ENCODE results near the gene LRRN3.

LRRN3 gene

DNA sequence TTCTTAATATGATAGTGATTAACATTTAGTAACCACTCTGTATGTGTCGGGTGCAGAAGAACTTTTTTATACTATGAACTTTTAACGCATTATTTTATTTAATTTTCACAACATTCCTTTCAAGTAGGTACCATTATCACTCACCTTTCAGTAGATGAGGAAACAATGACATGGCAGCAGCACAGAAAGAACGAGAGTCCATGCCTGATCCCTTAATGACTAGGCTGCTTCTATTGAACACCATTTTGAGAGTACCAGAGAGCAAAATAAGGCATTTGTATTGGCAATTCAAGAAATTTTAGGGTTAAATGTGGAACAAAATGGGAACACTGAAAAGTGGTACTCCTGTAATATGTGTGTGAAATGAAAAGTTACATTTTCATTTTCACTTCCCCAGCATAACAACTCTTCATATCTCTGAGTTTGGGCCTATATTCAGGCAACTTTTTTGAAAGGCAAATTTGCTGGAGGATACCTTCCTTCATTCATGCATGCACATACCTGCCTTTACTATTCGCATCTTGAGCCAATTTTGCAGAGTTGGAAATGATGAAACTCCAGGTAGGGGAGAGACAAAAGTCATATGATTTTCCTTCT is 12.8 kb downstream of the LRRN3 start:
- Mint-ChIP-seq H3K9me3 (no peaks in the 10 kb centered on the region), H3K27me3 (no peaks in the 10 kb centered on the region), H3K4me1 (ENCODE audit: low read depth) (peaks cover 15% of the 10 kb centered on the region), H3K4me3 (no peak overlapping the region), H3K36me3 (ENCODE audit: low read depth) (no peaks in the 10 kb centered on the region), H3K27ac (no peak overlapping the region)
- intact Hi-C loops (cut with micrococcal nuclease) = no loop called here

DNA sequence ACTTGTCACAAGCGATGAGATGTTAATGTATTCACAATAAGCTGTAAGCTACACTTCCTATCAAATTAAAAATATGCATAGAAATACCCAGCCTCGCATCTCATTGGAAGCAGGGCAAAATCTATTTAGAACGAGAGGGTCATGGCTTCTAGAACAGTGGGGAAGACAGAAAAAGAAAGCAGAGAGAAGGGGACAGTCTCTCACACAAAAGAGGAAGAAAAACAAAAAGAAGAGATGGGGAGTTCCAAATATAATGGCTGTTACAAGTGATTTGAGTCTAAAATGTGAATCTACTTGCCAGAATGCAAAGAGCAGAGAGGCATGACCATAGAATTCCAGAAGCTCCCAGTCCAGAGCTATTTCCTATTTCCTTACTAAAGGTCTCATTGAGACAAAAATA is 13.8 kb downstream of the LRRN3 start:
- Mint-ChIP-seq H3K4me1 (ENCODE audit: low read depth) (peaks cover 15% of the 10 kb centered on the region), H3K27ac (no peak overlapping the region)
- intact Hi-C loops (cut with micrococcal nuclease) = no loop called here

DNA sequence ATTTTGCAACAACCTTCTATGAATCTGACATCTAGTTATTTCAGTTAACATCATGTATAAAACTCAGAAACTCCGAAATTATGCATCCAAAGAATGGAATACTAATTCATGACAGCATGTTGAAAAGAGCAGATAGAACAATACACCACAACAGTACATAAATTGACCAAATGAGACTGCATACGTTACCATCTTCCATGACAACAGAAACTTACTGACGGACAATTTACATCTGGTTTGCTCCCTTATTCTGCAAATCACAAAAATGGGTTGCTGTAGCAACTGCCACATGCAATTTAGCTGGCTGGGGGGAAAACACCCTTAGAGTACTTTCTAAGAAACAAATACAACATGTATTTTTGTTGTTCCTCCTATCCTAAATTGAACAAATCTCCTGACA is 14.3 kb downstream of the LRRN3 start:
- Mint-ChIP-seq H3K27me3 (no peaks in the 10 kb centered on the region), H3K9me3 (no peaks in the 10 kb centered on the region), H3K4me3 (no peak overlapping the region), H3K36me3 (ENCODE audit: low read depth) (no peaks in the 10 kb centered on the region), H3K27ac (no peak overlapping the region), H3K4me1 (ENCODE audit: low read depth) (peaks cover 15% of the 10 kb centered on the region)
- intact Hi-C loops (cut with micrococcal nuclease) = no loop called here

More for the DNA sequence above, 13.8 kb downstream of the LRRN3 start:
- Mint-ChIP-seq H3K36me3 (ENCODE audit: low read depth) (no peaks in the 10 kb centered on the region), H3K4me3 (no peak overlapping the region), H3K9me3 (no peaks in the 10 kb centered on the region), H3K27me3 (no peaks in the 10 kb centered on the region)

DNA sequence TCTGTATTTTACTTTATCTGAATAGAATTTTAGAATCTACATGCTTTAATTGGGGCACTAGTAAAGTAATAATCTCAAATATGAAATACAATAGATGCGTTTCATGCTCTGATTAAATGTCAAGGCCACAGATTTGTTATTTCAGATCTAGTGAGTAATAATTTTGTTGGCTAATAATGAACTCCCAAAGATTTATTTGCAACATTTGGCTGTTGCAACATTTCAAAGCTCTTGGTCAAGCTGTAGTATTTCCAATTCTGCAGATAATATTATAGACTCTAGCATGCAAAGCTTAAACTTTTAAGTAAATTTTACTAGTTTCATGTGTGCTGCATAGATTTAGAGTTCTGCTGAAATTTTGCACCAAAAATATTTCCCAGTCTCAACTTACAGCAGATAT is 16.7 kb downstream of the LRRN3 start:
- Mint-ChIP-seq H3K4me1 (ENCODE audit: low read depth) (peaks cover 15% of the 10 kb centered on the region), H3K4me3 (no peak overlapping the region), H3K36me3 (ENCODE audit: low read depth) (no peaks in the 10 kb centered on the region), H3K9me3 (no peaks in the 10 kb centered on the region), H3K27ac (no peak overlapping the region), H3K27me3 (no peaks in the 10 kb centered on the region)
- intact Hi-C loops (cut with micrococcal nuclease) = no loop called here

DNA sequence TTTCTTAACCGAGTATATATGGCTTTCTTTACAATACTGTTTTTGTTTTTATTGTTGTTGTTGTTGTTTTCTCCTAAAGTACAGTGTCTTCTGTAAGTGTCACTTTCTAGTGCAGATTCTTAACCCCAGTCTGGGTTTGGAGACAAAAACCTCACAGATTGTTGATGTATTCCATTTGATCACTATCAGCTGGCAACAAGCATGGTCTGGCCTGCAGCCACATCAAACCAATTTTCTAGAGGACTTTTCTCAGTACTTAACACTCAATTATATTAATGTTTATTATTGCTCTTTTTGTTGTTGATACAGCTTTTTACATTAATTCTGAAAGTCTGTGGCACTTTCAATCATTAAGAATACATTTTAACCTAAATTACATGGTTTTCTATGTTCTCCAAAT is 17.1 kb downstream of the LRRN3 start:
- Mint-ChIP-seq H3K4me1 (ENCODE audit: low read depth) (peaks cover 15% of the 10 kb centered on the region), H3K27me3 (no peaks in the 10 kb centered on the region), H3K36me3 (ENCODE audit: low read depth) (no peaks in the 10 kb centered on the region), H3K9me3 (no peaks in the 10 kb centered on the region), H3K4me3 (no peak overlapping the region), H3K27ac (no peak overlapping the region)
- intact Hi-C loops (cut with micrococcal nuclease) = no loop called here

DNA sequence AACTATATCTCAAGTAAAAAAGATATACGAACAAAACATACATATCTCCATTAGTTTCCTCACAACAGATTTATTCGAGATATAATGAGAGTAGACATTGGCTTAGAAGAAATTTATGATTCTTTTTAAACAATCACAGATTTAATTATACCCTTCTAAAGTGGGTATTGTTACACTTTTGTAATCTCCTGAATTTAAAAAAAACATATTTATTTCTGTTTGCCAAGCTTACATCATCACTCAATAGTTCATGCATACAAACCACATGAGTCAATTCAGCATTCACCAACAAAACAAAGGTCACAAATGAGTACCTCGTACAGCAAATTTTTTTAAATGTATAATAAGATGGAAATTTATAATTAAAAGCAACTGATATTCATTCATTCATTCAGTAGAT is 17.6 kb downstream of the LRRN3 start:
- Mint-ChIP-seq H3K4me1 (ENCODE audit: low read depth) (peaks cover 15% of the 10 kb centered on the region), H3K4me3 (no peak overlapping the region), H3K9me3 (no peaks in the 10 kb centered on the region), H3K27ac (no peak overlapping the region), H3K27me3 (no peaks in the 10 kb centered on the region), H3K36me3 (ENCODE audit: low read depth) (no peaks in the 10 kb centered on the region)
- intact Hi-C loops (cut with micrococcal nuclease) = no loop called here

DNA sequence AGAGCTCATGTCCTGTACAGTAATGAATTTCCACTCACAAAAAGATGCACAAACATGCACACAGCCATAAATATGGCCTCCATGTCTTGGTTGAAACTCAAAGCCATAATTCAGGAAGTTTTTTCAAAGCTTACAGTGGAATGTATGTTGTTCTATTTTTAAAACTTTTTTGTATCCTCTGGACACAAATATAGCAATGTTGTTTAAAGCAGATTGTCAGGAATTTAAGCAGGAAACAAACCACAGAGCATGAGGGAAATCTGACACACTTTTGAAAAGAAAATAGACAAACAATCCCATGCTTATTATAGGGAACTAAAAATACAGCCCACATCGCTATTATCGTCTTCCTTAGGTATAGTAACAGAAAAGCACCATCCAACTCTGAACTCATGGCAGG is 21.5 kb downstream of the LRRN3 start:
- H3K4me1 Mint-ChIP-seq (ENCODE audit: low read depth) = no peaks in the 10 kb centered on the region
- no peak overlapping the region for H3K27ac Mint-ChIP-seq
- intact Hi-C loops (cut with micrococcal nuclease) = no loop called here
- H3K36me3 Mint-ChIP-seq (ENCODE audit: low read depth) = no peaks in the 10 kb centered on the region
- H3K27me3 Mint-ChIP-seq = no peaks in the 10 kb centered on the region
- H3K4me3 Mint-ChIP-seq = no peak overlapping the region
- no peaks in the 10 kb centered on the region for H3K9me3 Mint-ChIP-seq

DNA sequence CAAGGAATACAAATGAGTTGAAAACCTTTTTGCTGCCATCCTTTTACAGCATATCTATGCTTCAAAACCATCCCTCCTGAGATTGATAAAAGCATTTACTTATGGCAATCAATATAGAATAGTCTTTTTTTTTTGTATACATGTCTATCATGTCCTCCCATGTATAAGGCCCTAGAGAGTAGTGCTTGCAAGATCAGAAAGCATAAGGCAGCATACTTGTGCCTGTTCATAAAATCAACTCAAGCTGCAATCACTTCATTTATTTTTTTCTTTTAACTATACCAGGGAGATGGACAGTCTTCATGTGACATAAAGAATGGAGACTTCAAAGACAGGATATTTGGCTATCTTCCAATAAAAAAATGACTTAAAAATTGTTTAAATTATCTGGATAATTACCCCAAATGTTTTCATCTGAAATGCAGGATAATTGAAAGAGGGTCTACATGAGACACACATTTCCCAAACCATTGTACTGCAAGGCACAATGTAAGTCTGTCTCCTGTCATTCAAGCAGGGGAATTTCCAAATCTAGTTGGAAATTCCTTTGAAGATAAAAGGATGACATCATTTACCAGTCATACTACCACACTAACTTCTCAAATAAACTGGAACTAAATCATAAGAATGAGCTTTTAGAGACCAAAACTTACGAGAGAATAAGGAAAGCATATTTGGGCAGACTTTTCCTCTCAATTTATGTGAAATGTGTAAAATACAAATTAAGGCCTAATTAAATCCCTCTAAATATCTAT is 22.5 kb downstream of the LRRN3 start:
- Mint-ChIP-seq H3K9me3 (no peaks in the 10 kb centered on the region), H3K27ac (peak overlapping the region; percentile 51), H3K4me1 (ENCODE audit: low read depth) (no peaks in the 10 kb centered on the region), H3K36me3 (ENCODE audit: low read depth) (no peaks in the 10 kb centered on the region), H3K4me3 (no peak overlapping the region), H3K27me3 (no peaks in the 10 kb centered on the region)
- intact Hi-C loops (cut with micrococcal nuclease) = no loop called here

DNA sequence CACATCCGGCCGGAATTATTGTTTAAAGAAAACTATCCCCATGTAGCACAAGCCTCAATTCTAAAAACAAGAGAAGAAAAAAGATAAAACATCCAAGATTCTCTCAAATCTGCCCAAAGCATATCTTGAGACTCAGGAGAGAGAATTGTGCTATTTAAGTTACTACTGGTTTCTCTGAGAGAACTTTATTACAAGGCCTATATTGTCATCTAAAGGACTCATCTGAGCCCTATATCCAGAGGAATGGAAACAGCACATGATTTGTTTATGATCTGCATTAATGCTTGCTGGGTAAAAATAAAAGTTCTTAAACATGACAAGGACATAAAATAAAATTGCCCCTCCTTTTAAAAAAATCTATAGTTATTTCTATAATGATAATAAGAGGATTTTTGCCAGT is 25.0 kb downstream of the LRRN3 start:
- Mint-ChIP-seq H3K4me1 (ENCODE audit: low read depth) (no peaks in the 10 kb centered on the region), H3K27ac (no peak overlapping the region), H3K27me3 (no peaks in the 10 kb centered on the region), H3K9me3 (no peaks in the 10 kb centered on the region), H3K4me3 (no peak overlapping the region), H3K36me3 (ENCODE audit: low read depth) (no peaks in the 10 kb centered on the region)
- intact Hi-C loops (cut with micrococcal nuclease) = no loop called here

DNA sequence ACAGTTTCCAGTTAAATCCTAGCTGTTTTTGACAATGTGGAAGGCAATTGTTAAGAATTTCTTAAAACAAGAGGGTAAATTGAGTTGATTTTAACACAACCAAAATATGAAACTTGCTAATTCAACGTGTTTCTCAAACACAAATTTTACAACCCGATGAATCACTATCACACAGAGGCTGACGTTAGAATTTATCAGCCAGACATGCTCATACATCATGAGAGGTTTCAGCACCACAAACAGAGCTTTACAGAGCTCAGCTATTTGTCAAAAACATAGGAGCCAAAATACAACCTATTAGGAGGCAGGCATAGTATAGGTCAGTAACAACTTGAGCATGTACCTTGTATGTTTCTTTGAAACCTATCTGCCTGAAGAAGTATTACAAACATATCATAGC is 36.1 kb downstream of the LRRN3 start:
- H3K4me1 Mint-ChIP-seq (ENCODE audit: low read depth) = no peaks in the 10 kb centered on the region
- no peak overlapping the region for H3K4me3 Mint-ChIP-seq
- H3K36me3 Mint-ChIP-seq (ENCODE audit: low read depth) = no peaks in the 10 kb centered on the region
- H3K27ac Mint-ChIP-seq = no peak overlapping the region
- intact Hi-C loops (cut with micrococcal nuclease) = no loop called here
- H3K9me3 Mint-ChIP-seq = no peaks in the 10 kb centered on the region
- H3K27me3 Mint-ChIP-seq = no peaks in the 10 kb centered on the region

DNA sequence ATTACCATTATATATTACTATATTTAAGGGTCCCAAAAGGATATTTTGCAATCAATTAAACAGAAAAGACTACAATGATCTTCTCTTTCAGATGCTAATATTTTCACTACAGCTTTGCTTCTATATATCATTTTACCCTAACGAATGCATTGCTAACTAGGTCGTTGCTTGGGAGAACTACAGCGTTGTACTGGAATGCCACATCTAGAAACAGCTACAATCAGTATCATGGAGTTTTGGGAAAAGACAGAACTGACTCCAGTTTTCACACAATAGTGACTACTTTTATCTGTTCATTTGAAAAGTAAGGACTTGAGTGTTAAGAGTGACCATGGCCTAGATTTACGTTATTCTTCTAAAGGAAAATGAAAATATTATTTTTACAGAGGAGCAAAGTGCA is 38.5 kb downstream of the LRRN3 start:
- Mint-ChIP-seq H3K27ac (no peak overlapping the region), H3K27me3 (no peaks in the 10 kb centered on the region), H3K4me3 (no peak overlapping the region), H3K36me3 (ENCODE audit: low read depth) (no peaks in the 10 kb centered on the region), H3K4me1 (ENCODE audit: low read depth) (no peaks in the 10 kb centered on the region), H3K9me3 (no peaks in the 10 kb centered on the region)
- intact Hi-C loops (cut with micrococcal nuclease) = no loop called here

DNA sequence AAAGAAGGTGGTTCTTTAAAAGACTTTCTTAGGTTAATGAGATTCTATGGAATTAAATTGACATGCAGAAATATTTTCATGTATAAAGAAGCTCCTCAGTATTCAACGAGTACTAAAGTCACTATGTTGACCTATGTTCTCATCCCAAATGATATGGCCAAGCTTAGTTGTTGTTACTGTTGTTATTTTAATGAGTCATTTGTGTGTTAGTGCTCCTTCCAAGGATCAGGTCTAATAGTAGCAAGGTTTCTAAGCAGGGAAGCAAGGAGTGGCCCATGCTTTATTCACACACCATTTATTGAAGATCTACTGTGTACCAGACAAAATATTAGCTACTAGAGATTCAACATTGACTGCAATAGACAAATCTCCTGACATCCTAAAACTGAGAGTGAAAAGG is 41.9 kb downstream of the LRRN3 start:
- H3K36me3 Mint-ChIP-seq (ENCODE audit: low read depth) = no peaks in the 10 kb centered on the region
- intact Hi-C loops (cut with micrococcal nuclease) = no loop called here
- no peak overlapping the region for H3K4me3 Mint-ChIP-seq
- no peak overlapping the region for H3K27ac Mint-ChIP-seq
- H3K27me3 Mint-ChIP-seq = no peaks in the 10 kb centered on the region
- H3K4me1 Mint-ChIP-seq (ENCODE audit: low read depth) = peaks cover 4% of the 10 kb centered on the region
- H3K9me3 Mint-ChIP-seq = no peaks in the 10 kb centered on the region

DNA sequence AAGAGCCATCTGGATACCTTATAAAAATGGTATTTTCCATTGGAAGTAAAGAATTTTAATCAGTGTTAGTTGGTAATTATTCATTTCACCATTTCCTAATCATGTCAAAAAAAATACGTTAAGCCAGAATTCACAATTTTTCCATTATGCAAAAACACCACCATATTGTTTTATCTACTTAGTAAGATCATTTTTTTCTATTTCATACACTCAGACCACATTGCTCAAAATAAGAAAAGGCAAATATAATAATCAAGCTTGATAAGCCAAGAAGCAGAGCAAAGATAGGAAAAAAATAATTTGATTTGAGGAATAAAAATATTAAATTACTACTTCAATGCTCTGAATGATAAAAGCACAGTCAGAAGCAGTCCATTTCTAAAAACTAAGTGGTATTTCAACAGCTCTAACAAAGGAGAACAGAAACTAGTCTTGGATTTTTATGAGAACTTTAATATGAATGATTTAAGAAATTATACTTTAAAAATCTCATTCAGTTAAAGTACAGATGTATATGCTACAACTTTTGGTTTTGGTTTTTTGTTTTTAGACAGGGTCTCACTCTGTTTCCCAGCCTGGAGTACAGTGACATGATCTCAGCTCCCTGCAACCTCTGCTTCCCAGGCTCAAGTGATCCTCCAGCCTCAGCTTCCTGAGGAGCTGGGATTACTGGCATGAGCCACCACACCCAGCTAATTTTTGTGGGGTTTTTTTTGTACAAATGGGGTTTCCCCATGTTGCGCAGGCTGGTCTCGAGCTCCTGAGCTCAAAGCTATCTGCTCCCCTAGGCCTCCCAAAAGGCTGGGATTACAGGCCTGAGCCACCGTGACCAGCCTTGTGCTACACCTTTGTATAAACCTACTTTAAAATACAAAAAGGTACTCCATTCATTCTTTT is 46.6 kb downstream of the LRRN3 start:
- Mint-ChIP-seq H3K4me3 (peak overlapping the region; percentile 32), H3K36me3 (ENCODE audit: low read depth) (no peaks in the 10 kb centered on the region), H3K27me3 (no peaks in the 10 kb centered on the region), H3K9me3 (no peaks in the 10 kb centered on the region), H3K4me1 (ENCODE audit: low read depth) (peaks cover 10% of the 10 kb centered on the region), H3K27ac (peak overlapping the region; percentile 91)
- intact Hi-C loops (cut with micrococcal nuclease) = loop anchor here (5.0 kb wide), 2 partner anchors 55 to 95 kb away; no protein-coding TSS in a partner anchor

DNA sequence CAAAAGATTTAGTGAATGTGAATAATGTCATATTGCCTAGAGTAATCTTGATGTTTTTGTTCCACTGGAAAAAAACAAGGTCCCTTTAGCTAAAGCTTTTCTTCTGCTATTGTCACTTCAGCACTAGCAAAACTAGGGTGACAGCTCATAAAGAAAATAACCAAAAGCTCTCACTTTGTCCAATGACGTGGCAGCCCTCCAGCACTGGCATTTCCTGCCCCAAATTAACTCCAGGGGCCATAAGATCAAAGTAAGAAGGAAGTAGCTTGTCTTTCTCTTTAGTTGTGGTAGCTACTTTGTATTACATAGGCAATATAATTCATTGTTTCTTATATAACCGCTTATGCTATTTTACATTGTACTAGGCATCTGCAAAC is 47.3 kb downstream of the LRRN3 start:
- Mint-ChIP-seq H3K4me3 (no peak overlapping the region), H3K4me1 (ENCODE audit: low read depth) (peaks cover 10% of the 10 kb centered on the region), H3K36me3 (ENCODE audit: low read depth) (no peaks in the 10 kb centered on the region), H3K27me3 (no peaks in the 10 kb centered on the region), H3K9me3 (no peaks in the 10 kb centered on the region), H3K27ac (peak overlapping the region; percentile 91)
- intact Hi-C loops (cut with micrococcal nuclease) = loop anchor here (5.0 kb wide), 2 partner anchors 56 to 94 kb away; no protein-coding TSS in a partner anchor

All from dendritic cell treated with granulocyte-macrophage colony-stimulating factor and Interleukin-4, amounts not matched to agents 40 ng/mL and 50 ng/mL, for 4 days (primary cell).